Right forelimb (tissue), 1 donor: ENCODE results near the gene ACTR3.

Experiments
- DNase-seq: peaks from one replicate; pipeline ENCODE4 v3.0.0-alpha.2; 2018

ACTR3 gene

DNA sequence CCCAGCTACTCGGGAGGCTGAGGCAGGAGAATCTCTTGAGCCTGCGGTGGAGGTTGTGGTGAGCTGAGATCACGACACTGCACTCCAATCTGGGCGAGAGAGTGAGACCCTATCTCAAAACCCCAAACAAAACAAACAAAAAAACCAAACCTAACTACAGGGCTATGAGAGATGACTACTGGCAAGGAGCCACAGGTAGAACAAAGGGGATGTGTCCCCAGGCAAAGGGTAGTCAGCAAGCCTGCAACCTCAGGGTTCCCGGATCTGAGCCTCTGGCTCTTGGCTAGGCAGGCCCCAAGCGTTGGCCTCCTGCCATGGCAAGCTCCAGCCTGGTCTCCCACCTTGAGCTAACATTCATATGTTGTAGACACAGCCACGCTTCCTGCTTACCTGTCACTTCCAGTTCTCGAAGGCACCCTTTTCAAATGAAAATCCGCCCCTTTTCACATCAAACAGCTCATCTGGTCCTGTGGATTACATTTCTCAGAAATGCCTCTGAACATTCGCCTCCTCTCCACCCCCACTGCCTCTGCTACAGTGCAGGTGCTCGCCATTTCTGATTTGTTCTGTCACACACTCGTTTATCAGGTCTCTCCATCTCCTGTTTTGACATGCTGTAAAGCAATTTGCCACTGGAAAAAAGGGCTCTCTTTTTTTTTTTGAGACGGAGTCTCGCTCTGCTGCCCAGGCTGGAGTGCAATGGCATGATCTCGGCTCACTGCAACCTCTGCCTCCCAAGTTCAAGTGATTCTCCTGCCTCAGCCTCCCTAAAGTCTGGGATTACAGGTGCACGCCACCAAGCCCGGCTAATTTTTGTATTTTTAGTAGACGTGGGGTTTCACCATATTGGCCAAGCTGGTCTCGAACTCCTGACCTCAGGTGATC lies 13.1 kb upstream of the ACTR3 start:
- DNase-seq = no peak

- DNase-seq = no peak
Observed at GRCh38 chr2:113877711-113878598, 11.9 kb upstream of the ACTR3 start.

- no peak for DNase-seq
Observed at GRCh38 chr2:113878743-113879142, 11.1 kb upstream of the ACTR3 start.

DNA sequence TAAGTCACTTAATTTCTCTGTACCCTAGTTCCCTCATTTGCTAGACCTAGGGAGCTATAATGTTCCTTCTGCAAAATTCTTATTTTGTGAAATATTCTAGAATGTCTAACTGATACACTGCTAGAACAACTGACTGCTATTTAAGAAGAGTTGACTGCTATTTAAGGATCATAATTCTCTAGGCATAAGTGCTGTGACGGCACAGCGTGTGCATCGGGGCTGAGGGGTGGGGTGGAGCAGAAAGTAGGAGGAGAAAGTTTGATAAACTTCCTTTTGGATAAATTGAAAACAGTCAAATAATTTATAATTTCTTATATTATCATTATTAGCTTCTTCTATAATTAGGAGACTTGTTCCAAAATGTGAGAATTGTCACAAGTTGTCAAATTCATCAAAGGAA lies 10.4 kb upstream of the ACTR3 start:
- DNase-seq = no peak

GRCh38 chr2:113886479-113887008 lies 3.3 kb upstream of the ACTR3 start:
- no peak for DNase-seq

DNA sequence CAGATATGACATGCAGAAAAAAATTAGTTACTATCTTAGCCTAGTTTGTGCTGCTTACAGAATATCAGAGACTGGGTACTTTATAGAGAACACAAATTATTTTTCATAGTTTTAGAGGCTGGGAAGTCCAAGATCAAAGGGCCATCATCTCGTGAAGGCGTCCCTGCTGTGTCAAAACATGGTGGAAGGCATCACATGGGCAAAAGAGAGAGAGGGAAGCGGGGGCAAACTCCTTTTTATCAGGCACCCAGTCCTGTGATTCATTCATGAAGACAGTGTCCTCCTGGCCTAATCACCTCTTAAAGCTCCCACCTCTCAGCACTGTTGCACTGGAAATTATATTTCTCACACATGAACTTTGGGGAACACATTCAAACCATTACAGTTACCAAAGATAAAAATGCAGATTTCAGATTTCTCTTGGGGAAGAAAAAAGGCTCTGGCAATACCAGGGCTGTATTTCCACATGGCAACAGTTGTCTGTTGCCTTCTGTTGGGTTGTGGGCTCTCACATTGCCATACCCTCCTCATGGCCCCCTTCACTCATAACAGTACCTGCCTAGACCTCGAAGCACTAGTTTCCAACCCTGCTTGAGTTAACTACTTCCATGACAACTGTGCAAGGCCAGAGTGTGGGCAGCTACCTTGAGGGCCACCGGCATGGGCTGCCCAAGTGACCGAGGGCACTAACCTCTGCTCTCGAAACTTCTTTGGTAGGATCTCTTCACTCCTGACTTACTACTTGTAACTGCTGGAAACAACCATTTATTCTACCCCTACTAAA lies 2.7 kb upstream of the ACTR3 start:
- no peak for DNase-seq

DNA sequence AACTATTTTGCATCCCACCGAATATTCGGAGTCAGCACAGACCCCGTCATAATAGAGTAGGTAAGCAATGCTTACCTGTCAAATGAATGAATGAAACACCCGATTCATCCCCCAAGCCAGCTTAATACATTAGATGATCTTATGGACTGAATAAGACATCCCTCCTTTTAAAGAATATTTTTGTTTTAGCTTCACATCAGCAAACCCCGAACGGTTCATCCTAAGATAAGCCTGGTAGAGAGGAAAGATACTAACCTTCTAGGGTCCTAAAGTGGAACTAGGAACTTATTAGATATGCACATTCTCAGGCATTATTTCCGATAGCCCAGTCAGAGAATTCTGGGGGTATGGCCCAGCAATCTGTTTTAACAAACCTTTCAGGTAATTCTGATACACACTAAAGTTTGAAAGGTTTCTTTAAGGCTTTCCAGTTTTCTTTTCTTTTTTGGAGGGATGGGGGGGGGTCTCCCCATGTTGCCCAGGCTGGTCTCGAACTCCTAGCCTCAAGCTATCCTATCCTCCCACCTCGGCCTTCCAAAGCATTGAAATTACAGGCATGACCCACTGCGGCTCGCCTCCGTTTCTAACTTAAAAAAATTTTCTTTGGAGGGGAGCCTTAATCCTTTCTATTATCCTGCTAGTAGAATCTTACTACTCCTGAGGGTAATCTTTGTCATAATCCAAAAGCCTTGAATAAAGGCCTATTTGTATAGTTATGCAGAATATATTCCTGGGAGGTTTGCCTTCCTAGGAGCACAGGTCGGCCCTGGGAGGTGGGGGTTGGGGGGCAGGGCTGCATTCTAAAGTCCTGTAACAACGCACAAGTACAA lies 1.0 kb upstream of the ACTR3 start:
- no peak for DNase-seq

GRCh38 chr2:113890253-113891235 lies 655 bp downstream of the ACTR3 start:
- DNase-seq = peak; percentile 77

GRCh38 chr2:113891265-113891959 lies 1.5 kb downstream of the ACTR3 start:
- no peak for DNase-seq

DNA sequence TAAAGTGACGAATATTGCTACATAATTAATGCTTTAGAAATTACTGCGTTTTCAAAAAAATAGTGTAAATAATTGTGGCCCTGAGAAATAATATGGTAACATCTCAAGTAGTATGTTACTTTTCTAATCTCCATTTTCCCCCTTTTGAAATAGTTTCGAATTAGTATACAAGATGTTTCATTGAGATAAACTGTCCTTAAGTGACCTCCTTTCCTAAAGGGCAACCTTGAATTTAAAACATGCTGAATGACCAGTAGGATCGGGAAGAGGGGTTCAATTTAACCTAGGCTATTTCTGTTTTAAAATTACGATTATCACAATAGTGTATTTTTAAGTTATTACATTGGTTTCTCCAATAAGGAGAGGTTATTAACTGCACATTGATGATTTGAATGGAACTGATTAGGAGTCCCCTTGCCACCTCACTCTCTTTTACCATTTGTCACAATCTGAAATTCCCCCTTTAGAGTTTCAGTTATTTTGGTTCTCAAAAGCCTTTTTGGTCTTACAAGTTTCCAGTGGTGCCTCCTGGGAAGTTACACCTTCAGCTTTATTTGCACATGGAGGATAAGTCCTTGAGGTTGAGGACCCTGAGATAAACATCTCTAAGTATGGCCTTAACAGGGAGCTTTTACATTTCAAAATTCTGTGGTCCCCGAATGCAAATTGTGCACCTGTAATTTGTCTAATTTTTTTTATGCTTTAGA lies 2.3 kb downstream of the ACTR3 start:
- no peak for DNase-seq

GRCh38 chr2:113894156-113894743 lies 4.4 kb downstream of the ACTR3 start:
- no peak for DNase-seq

- DNase-seq = no peak
Observed at GRCh38 chr2:113895301-113895700, 5.4 kb downstream of the ACTR3 start.

DNA sequence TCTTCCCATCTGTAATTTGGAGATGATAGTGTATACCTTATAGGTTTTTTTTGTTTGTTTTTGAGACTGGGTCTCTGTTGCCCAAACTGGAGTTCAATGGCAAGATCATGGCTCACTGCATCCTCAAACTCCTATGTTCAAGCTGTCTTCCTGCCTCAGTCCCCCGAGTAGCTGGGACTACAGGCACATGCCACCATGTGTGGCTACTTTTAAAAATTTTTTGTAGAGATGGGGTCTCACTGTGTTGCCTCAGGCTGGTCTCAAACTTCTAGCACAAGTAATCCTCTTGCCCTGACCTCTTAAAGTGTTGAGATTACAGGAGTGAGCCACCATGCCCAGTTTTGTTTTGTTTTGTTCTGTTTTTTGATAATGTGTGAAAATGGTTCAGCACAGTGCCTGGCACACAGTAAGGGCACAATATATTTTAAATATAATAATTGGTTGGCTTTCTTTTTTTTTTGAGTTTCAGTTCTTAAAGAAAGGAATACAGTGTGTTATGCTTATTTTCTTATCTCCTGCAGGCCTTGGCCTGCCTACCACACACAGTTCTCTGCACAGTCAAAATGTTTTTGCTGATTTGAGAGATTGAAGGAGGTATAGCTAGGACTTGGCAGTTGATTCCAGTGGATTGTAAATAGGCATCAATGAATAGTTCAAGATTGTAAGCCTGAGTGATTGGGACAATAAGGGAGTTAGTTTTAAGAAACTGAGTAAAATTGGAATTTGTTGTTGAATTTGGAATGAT lies 6.1 kb downstream of the ACTR3 start:
- no peak for DNase-seq

DNA sequence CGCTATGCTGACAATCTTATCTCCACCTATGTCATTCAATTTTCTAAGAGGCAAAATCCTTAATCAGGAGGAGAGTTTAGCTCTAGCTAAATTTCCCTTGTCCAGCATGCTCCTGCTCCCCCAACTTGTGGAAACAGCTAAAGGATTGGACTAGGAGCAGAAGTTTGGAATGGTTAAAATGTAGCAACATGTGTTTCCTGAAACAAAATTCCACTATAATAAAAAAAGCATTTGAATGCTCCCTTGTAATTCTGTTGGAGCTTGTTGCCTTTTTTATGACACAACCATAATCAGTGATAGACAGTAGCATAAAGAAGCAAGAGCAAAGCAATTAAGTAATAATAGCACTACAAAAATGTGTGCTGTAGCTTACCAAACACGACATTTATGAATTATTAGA lies 6.9 kb downstream of the ACTR3 start:
- no peak for DNase-seq

- no peak for DNase-seq
Observed at GRCh38 chr2:113898081-113898480, 8.2 kb downstream of the ACTR3 start.

- no peak for DNase-seq
Observed at GRCh38 chr2:113899166-113899565, 9.3 kb downstream of the ACTR3 start.

- no peak for DNase-seq
Observed at GRCh38 chr2:113901943-113902342, 12.1 kb downstream of the ACTR3 start.

- no peak for DNase-seq
Observed at GRCh38 chr2:113905886-113906285, 16.0 kb downstream of the ACTR3 start.
